H1 (cell line): Measurements from ENCODE around the gene SMC2. TPM values are rescaled to one million over a fixed set of nuclear protein-coding genes. Genes with fewer than 3 reads are reported as not detected.

Experiments
- CTCF ChIA-PET: fragments of 300-600 bp; sonication (Branson Sonifier 250); formaldehyde crosslinking; loops from one replicate; lab custom pipeline; 2021; ENCODE audit not compliant: partially characterized antibody; lab: Charles Lee
- POLR2A ChIA-PET: fragments of 300-600 bp; sonication (Branson Sonifier 250); formaldehyde crosslinking; loops from one replicate; lab custom pipeline; 2021; ENCODE audit warnings: inconsistent platforms; ENCODE audit not compliant: partially characterized antibody; lab: Charles Lee
- DNase-seq, 2 experiments: peaks; one replicate each; pipeline versions ENCODE4 v3.0.0 to v3.0.0-alpha.2; 2010 to 2022; ENCODE audit warnings: low spot score in 2 of 2, low read depth in 1 of 2, mixed read lengths in 1 of 2
- FAIRE-seq: peaks from 2 replicates; lab custom pipeline; 2011; peaks lifted over from hg19 to GRCh38; lab: Jason Lieb, UNC
- H2AFZ ChIP-seq: 2 replicates; pipeline ENCODE4 v1.8.1; 2012; ENCODE audit warnings: low read length, inconsistent platforms
- H2AK5ac ChIP-seq: 2 replicates; pipeline ENCODE4 v1.6.1; 2013; ENCODE audit warnings: low read depth, low read length
- H2BK120ac ChIP-seq: replicated peaks from 2 replicates; pipeline ENCODE3; 2013; ENCODE audit warnings: low read depth, low read length, inconsistent platforms
- H2BK12ac ChIP-seq: 2 replicates; pipeline ENCODE4 v1.6.1; 2013; ENCODE audit warnings: low read depth, low read length
- H2BK15ac ChIP-seq: 2 replicates; pipeline ENCODE4 v1.6.1; 2013; ENCODE audit warnings: low read length
- H2BK20ac ChIP-seq: 2 replicates; pipeline ENCODE4 v1.6.1; 2013; ENCODE audit warnings: low read length
- H2BK5ac ChIP-seq: 2 replicates; pipeline ENCODE4 v1.6.1; 2013; ENCODE audit warnings: low read depth, low read length
- H3K14ac ChIP-seq: 2 replicates; pipeline ENCODE4 v1.6.1; 2013; ENCODE audit warnings: inconsistent platforms; ENCODE audit not compliant: insufficient read length
- H3K18ac ChIP-seq: 2 replicates; pipeline ENCODE4 v1.6.1; 2013; ENCODE audit warnings: low read length; ENCODE audit errors: extremely low read depth
- H3K23ac ChIP-seq: 2 replicates; pipeline ENCODE4 v1.6.1; 2013; ENCODE audit warnings: inconsistent platforms; ENCODE audit not compliant: insufficient read length
- H3K23me2 ChIP-seq: 2 replicates; pipeline ENCODE4 v1.6.1; 2013; ENCODE audit warnings: low read depth, low read length
- H3K27ac ChIP-seq: 2 replicates; pipeline ENCODE4 v1.6.1; 2011; ENCODE audit warnings: low read depth, low read length, inconsistent platforms
- H3K27me3 ChIP-seq, 4 experiments: replicated peaks in 1 of 4; 1 replicate in 1 of 4; 2 replicates in 3 of 4; pipeline versions ENCODE4 v1.6.1 to v1.8.1; 2011 to 2013; ENCODE audit warnings: low read length in 3 of 4, mild to moderate bottlenecking in 3 of 4, inconsistent platforms in 2 of 4, mixed read lengths in 2 of 4, moderate library complexity in 1 of 4; ENCODE audit not compliant: control insufficient read depth in 3 of 4, insufficient read depth in 3 of 4; ENCODE audit errors: extremely low read depth in 1 of 4
- H3K36me3 ChIP-seq, 4 experiments: 2 replicates each; pipeline versions ENCODE4 v1.6.1 to v1.8.1; 2011 to 2013; ENCODE audit warnings: mild to moderate bottlenecking in 4 of 4, low read length in 3 of 4, moderate library complexity in 2 of 4, control low read depth in 1 of 4, inconsistent platforms in 1 of 4; ENCODE audit not compliant: insufficient read depth in 4 of 4, control insufficient read depth in 2 of 4
- H3K4ac ChIP-seq: replicated peaks from 2 replicates; pipeline ENCODE3; 2013; ENCODE audit warnings: low read length, low read depth, mixed read lengths, inconsistent platforms; ENCODE audit not compliant: insufficient read length
- H3K4me1 ChIP-seq, 4 experiments: replicated peaks in 1 of 4; 1 replicate in 1 of 4; 2 replicates in 3 of 4; pipeline versions ENCODE4 v1.6.1 to v1.8.1; 2011 to 2013; ENCODE audit warnings: low read length in 3 of 4, inconsistent platforms in 2 of 4, mixed read lengths in 1 of 4; ENCODE audit not compliant: insufficient read depth in 4 of 4, control insufficient read depth in 3 of 4
- H3K4me2 ChIP-seq, 2 experiments: 2 replicates each; pipeline versions ENCODE4 v1.6.1 to v1.8.1; 2011 to 2013; ENCODE audit warnings: low read depth in 2 of 2, low read length in 2 of 2, control low read depth in 1 of 2, inconsistent platforms in 1 of 2, mild to moderate bottlenecking in 1 of 2; ENCODE audit not compliant: insufficient read depth in 1 of 2
- H3K4me3 ChIP-seq, 4 experiments: fragments of 200-600, 300-600 bp in 1 of 4; sonication (generic), shearing (Covaris generic), sonication (Bioruptor Twin) in 1 of 4; 2 replicates each; pipeline versions ENCODE4 v1.5.1 to v1.8.1; 2011 to 2016; ENCODE audit warnings: low read length in 4 of 4, low read depth in 3 of 4, control low read depth in 2 of 4, inconsistent platforms in 2 of 4, mild to moderate bottlenecking in 2 of 4, mixed read lengths in 1 of 4, moderate library complexity in 1 of 4; ENCODE audit not compliant: insufficient read depth in 2 of 4; ENCODE audit errors: extremely low read depth in 1 of 4
- H3K56ac ChIP-seq: replicated peaks from 2 replicates; pipeline ENCODE3; 2013; ENCODE audit warnings: low read depth, mild to moderate bottlenecking, mixed read lengths, low read length, inconsistent platforms; ENCODE audit not compliant: insufficient read length
- H3K79me1 ChIP-seq: 2 replicates; pipeline ENCODE4 v1.6.1; 2013; ENCODE audit warnings: low read depth, low read length, control low read depth
- H3K79me2 ChIP-seq, 2 experiments: 2 replicates each; pipeline versions ENCODE4 v1.6.1 to v1.8.1; 2012 to 2013; ENCODE audit warnings: low read length in 2 of 2, mild to moderate bottlenecking in 2 of 2, inconsistent platforms in 1 of 2; ENCODE audit not compliant: insufficient read depth in 2 of 2, control insufficient read depth in 1 of 2
- H3K9ac ChIP-seq, 4 experiments: replicated peaks in 1 of 4; 1 replicate in 1 of 4; 2 replicates in 3 of 4; pipeline versions ENCODE4 v1.6.1 to v1.8.1; 2011 to 2013; ENCODE audit warnings: low read depth in 3 of 4, low read length in 3 of 4, control low read depth in 2 of 4, mild to moderate bottlenecking in 2 of 4, moderate library complexity in 2 of 4, inconsistent platforms in 1 of 4; ENCODE audit errors: extremely low read depth in 1 of 4
- H3K9me3 ChIP-seq, 2 experiments: 2 replicates each; pipeline versions ENCODE4 v1.6.1 to v1.8.1; 2012 to 2013; ENCODE audit warnings: mild to moderate bottlenecking in 2 of 2, moderate library complexity in 2 of 2, control low read depth in 1 of 2, inconsistent platforms in 1 of 2, low read depth in 1 of 2, low read length in 1 of 2, mixed read lengths in 1 of 2; ENCODE audit not compliant: insufficient read depth in 2 of 2
- H4K20me1 ChIP-seq, 2 experiments: replicated peaks in 1 of 2; 2 replicates each; pipeline versions ENCODE3 to v1.8.1; 2011 to 2013; ENCODE audit warnings: inconsistent platforms in 2 of 2, low read length in 2 of 2, mild to moderate bottlenecking in 1 of 2; ENCODE audit not compliant: insufficient read depth in 2 of 2, control insufficient read depth in 1 of 2
- H4K5ac ChIP-seq: 2 replicates; pipeline ENCODE4 v1.6.1; 2013; ENCODE audit warnings: low read length, low read depth, mixed read lengths, inconsistent platforms; ENCODE audit not compliant: insufficient read length
- H4K8ac ChIP-seq: 2 replicates; pipeline ENCODE4 v1.8.0; 2013; ENCODE audit warnings: mild to moderate bottlenecking, moderate library complexity, low read length, inconsistent platforms; ENCODE audit not compliant: insufficient read depth; ENCODE audit errors: extremely low read depth
- H4K91ac ChIP-seq: replicated peaks from 2 replicates; pipeline ENCODE3; 2013; ENCODE audit warnings: low read length, mixed read lengths, inconsistent platforms; ENCODE audit not compliant: insufficient read length
- BACH1 ChIP-seq: IDR thresholded peaks from 2 replicates; pipeline ENCODE4 v1.6.1; 2012; ENCODE audit warnings: low read length, improper control_type of control experiment
- BCL11A ChIP-seq, 2 experiments: IDR thresholded peaks; one replicate each; pipeline ENCODE4 v1.6.1; 2011; ENCODE audit warnings: low read depth in 2 of 2, low read length in 2 of 2, mild to moderate bottlenecking in 2 of 2
- CBX8 ChIP-seq: fragments of 300-800, 300-1000 bp; sonication (generic); IDR thresholded peaks from 2 replicates; pipeline ENCODE4 v1.7.1; 2016; ENCODE audit warnings: low read depth, low read length, borderline replicate concordance
- CEBPB ChIP-seq: IDR thresholded peaks from 2 replicates; pipeline ENCODE4 v1.6.1; 2012; ENCODE audit warnings: low read depth, low read length
- EGR1 ChIP-seq: IDR thresholded peaks from 2 replicates; pipeline ENCODE4 v1.6.1; 2011; ENCODE audit warnings: low read depth, low read length, borderline replicate concordance
- KDM4A ChIP-seq: IDR thresholded peaks from one replicate; pipeline ENCODE4 v1.7.1; 2012; ENCODE audit warnings: low read depth, mild to moderate bottlenecking, moderate library complexity, low read length, inconsistent platforms; ENCODE audit not compliant: severe bottlenecking
- POLR2AphosphoS5 ChIP-seq: IDR thresholded peaks from 2 replicates; pipeline ENCODE4 v1.6.1; 2011; ENCODE audit warnings: low read depth, low read length
- RBBP5 ChIP-seq: IDR thresholded peaks from 2 replicates; pipeline ENCODE4 v1.7.1; 2012; ENCODE audit warnings: low read depth, mild to moderate bottlenecking, inconsistent platforms, low read length, moderate library complexity, borderline replicate concordance
- SAP30 ChIP-seq: fragments of 300-600 bp; sonication (generic); IDR thresholded peaks from 2 replicates; pipeline ENCODE4 v1.7.1; 2012; ENCODE audit warnings: low read length, moderate library complexity, mild to moderate bottlenecking, inconsistent platforms; ENCODE audit not compliant: insufficient read depth, insufficient replicate concordance
- SUZ12 ChIP-seq: fragments of 200-600 bp; sonication (generic); IDR thresholded peaks from 2 replicates; pipeline ENCODE4 v1.6.1; 2012; ENCODE audit warnings: mild to moderate bottlenecking, inconsistent platforms, low read length, moderate library complexity, mixed read lengths
- TBP ChIP-seq: IDR thresholded peaks from 2 replicates; pipeline ENCODE4 v1.6.1; 2011; ENCODE audit warnings: low read depth, low read length, improper control_type of control experiment
- WGBS, 2 experiments: shearing (Covaris generic) in 1 of 2; methylation state at CpG; one replicate each; pipeline versions ENCODE4 v1.1.6 to v1.1.7; 2013 to 2015; ENCODE audit warnings: low lambda C conversion rate in 2 of 2, mixed read lengths in 2 of 2, inconsistent platforms in 1 of 2, low coverage in 1 of 2, missing lambda C conversion rate in 1 of 2; ENCODE audit not compliant: insufficient replicate concordance in 2 of 2, insufficient coverage in 1 of 2, insufficient read length in 1 of 2; ENCODE audit errors: extremely low coverage in 1 of 2, missing lambda C conversion rate in 1 of 2; 5-methylcytosine and 5-hydroxymethylcytosine counted together
- polyA plus RNA-seq, 7 experiments: library from polyadenylated mRNA; depleted of rRNA in 3 of 7; stranded (reverse) in 5 of 7; unstranded in 2 of 7; fragments of >200 nt in 5 of 7; fragments of 200-250 nt in 2 of 7; gene quantifications; 1 replicate in 5 of 7; 2 replicates in 1 of 7; 4 replicates in 1 of 7; pipeline versions ENCODE4 v1.2.1 to v1.2.3, GENCODE V29; 2011 to 2013; ENCODE audit warnings: missing spikeins in 2 of 7, mixed read lengths in 2 of 7
- total RNA-seq: library from RNA; stranded (reverse); fragmentation: NEBNext Ultra II Directional; extraction: Animal tissue kit (Norgen Biotek cat#: 25700); gene quantifications from 2 replicates; pipeline ENCODE4 v1.2.1, GENCODE V29; 2021

The SMC2 gene
- total and polyA plus RNA-seq, 2 of the 8 experiments (the other 6 are each of a cell fraction or from before 2014, with no cell fraction given) = 7.5 to 39.8 TPM

DNA sequence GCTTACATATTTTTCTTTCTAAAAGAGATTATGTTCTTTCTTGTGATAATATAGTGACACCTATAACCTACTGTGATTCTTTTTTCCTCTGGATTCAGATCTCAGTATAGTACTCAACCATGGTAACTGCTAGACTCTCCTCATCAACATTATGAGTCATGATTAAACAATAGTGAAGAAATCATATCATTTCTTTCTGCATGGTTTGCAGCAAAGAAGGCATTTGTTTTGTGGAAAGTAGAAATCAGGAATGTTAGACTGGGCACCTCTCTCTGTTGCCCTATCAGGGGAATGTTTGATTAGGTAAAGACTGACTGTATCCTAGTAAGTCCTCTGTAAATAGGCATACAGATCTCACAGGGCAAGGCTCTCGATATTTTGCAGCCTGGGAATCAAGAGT, 25.6 kb upstream of the SMC2 start:
- no peak for TF ChIP-seq CBX8
- TF ChIP-seq CEBPB = no peak
- no peak for TF ChIP-seq POLR2AphosphoS5
- TF ChIP-seq SAP30 = no peak
- TF ChIP-seq BCL11A (IDR thresholded peaks at IDR 0.05; ENCODE audit: low read depth in 2 of 2, low read length in 2 of 2) = no peak
- TF ChIP-seq KDM4A = no peak
- TF ChIP-seq TBP = no peak
- no peak for TF ChIP-seq SUZ12
- TF ChIP-seq EGR1 = no peak
- no peak for TF ChIP-seq BACH1
- TF ChIP-seq RBBP5 = no peak
- Histone ChIP-seq H4K5ac (no peak overlapping the region), H3K4ac (no peak overlapping the region), H3K79me1 (no peaks in the 10 kb centered on the region), H3K9me3 (no peaks in the 10 kb centered on the region), H3K4me3 (no peak overlapping the region), H3K23ac (no peak overlapping the region), H2BK12ac (no peak overlapping the region), H4K20me1 (no peaks in the 10 kb centered on the region), H2AFZ (0 out of 2 replicates have a peak overlapping the region, but pooled peaks have one; percentile 77), H2BK120ac (no peak overlapping the region), H3K23me2 (no peaks in the 10 kb centered on the region), H2BK15ac (no peak overlapping the region), H4K8ac (no peak overlapping the region), H3K56ac (no peak overlapping the region), H3K14ac (no peak overlapping the region), H3K36me3 (no peaks in the 10 kb centered on the region), H2BK5ac (no peak overlapping the region), H3K27me3 (no peaks in the 10 kb centered on the region), H4K91ac (no peak overlapping the region), H3K18ac (no peak overlapping the region), H3K4me2 (no peak overlapping the region), H2AK5ac (no peak overlapping the region), H2BK20ac (no peak overlapping the region), H3K27ac (no peak overlapping the region), H3K9ac (no peak overlapping the region), H3K4me1 (no peaks in the 10 kb centered on the region), H3K79me2 (no peaks in the 10 kb centered on the region)
- DNase-seq (no peak), FAIRE-seq (no peak)
- 89% methylated on average over 1 of the region's 1 CpG; no CpG with 5 or more reads in 1 of the 2 experiments for WGBS, 2 experiments
- ChIA-PET CTCF (no interaction called here), POLR2A (no interaction called here)
